ENCODE measurements around the gene SNX2. TPM values are rescaled to one million over a fixed set of nuclear protein-coding genes. Genes with fewer than 3 reads are reported as not detected.

The SNX2 gene
- total RNA-seq, 1 donor from 2014 or later: 67.3 TPM

DNA sequence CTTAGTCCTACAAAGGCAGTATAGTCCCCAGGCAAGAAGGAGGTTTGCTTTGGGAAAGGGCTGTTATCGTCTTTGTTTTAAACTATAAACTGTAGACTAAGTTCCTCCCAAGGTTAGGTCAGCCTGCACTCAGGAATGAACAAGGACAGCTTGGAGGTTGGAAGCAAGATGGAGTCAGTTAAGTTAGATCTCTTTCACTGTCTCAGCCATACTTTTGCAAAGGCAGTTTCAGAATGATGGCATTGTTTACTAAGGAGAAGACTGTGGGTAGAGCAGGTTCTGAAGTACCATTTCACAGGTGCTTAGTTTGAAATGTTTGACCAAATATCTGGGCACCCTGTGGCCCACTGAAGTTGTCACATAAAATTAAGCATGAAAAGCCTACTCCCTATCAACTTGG lies 90.0 kb downstream of the SNX2 start:
- Mint-ChIP-seq H3K27me3 (no peaks in the 10 kb centered on the region), H3K9me3 (peaks cover 6% of the 10 kb centered on the region), H3K36me3 (peaks cover 20% of the 10 kb centered on the region), H3K4me1 (ENCODE audit: unreplicated experiment) (peaks cover 4% of the 10 kb centered on the region), H3K4me3 (no peak overlapping the region), H3K27ac (no peak overlapping the region)
- DNase-seq (ENCODE audit: extremely low spot score, unreplicated experiment): no peak
- TF ChIP-seq, protein P1, sequence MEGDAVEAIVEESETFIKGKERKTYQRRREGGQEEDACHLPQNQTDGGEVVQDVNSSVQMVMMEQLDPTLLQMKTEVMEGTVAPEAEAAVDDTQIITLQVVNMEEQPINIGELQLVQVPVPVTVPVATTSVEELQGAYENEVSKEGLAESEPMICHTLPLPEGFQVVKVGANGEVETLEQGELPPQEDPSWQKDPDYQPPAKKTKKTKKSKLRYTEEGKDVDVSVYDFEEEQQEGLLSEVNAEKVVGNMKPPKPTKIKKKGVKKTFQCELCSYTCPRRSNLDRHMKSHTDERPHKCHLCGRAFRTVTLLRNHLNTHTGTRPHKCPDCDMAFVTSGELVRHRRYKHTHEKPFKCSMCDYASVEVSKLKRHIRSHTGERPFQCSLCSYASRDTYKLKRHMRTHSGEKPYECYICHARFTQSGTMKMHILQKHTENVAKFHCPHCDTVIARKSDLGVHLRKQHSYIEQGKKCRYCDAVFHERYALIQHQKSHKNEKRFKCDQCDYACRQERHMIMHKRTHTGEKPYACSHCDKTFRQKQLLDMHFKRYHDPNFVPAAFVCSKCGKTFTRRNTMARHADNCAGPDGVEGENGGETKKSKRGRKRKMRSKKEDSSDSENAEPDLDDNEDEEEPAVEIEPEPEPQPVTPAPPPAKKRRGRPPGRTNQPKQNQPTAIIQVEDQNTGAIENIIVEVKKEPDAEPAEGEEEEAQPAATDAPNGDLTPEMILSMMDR (conservative IDR thresholded peaks at IDR 0.05): no peak

- no peak overlapping the region for H3K4me3 Mint-ChIP-seq
- no peaks in the 10 kb centered on the region for H3K9me3 Mint-ChIP-seq
- peaks cover 13% of the 10 kb centered on the region for H3K4me1 Mint-ChIP-seq (ENCODE audit: unreplicated experiment)
- TF ChIP-seq, protein P1 (conservative IDR thresholded peaks at IDR 0.05): no peak
- no peaks in the 10 kb centered on the region for H3K27me3 Mint-ChIP-seq
- peaks cover 10% of the 10 kb centered on the region for H3K36me3 Mint-ChIP-seq
- DNase-seq (ENCODE audit: extremely low spot score, unreplicated experiment): no peak
- no peak overlapping the region for H3K27ac Mint-ChIP-seq
These were observed 95.5 kb downstream of the SNX2 start for GRCh38 chr5:122870219-122870856.

GRCh38 chr5:122871661-122872060 lies 96.8 kb downstream of the SNX2 start:
- Mint-ChIP-seq H3K4me1 (ENCODE audit: unreplicated experiment) (peaks cover 13% of the 10 kb centered on the region), H3K36me3 (peaks cover 13% of the 10 kb centered on the region), H3K4me3 (no peak overlapping the region), H3K27me3 (no peaks in the 10 kb centered on the region), H3K9me3 (no peaks in the 10 kb centered on the region), H3K27ac (peak overlapping the region; percentile 69)
- DNase-seq (ENCODE audit: extremely low spot score, unreplicated experiment): no peak
- TF ChIP-seq, protein P1 (conservative IDR thresholded peaks at IDR 0.05): no peak

GRCh38 chr5:122874179-122874875 lies 99.4 kb downstream of the SNX2 start:
- peaks cover 13% of the 10 kb centered on the region for H3K4me1 Mint-ChIP-seq (ENCODE audit: unreplicated experiment)

GRCh38 chr5:122877518-122877917 lies 102.6 kb downstream of the SNX2 start:
- no peak overlapping the region for H3K4me3 Mint-ChIP-seq
- peaks cover 11% of the 10 kb centered on the region for H3K4me1 Mint-ChIP-seq (ENCODE audit: unreplicated experiment)
- TF ChIP-seq, protein P1 (conservative IDR thresholded peaks at IDR 0.05): no peak
- H3K9me3 Mint-ChIP-seq: no peaks in the 10 kb centered on the region
- no peak overlapping the region for H3K27ac Mint-ChIP-seq
- H3K36me3 Mint-ChIP-seq: peaks cover 6% of the 10 kb centered on the region
- H3K27me3 Mint-ChIP-seq: no peaks in the 10 kb centered on the region
- DNase-seq (ENCODE audit: extremely low spot score, unreplicated experiment): no peak

More at GRCh38 chr5:122874179-122874875, 99.4 kb downstream of the SNX2 start:
- Mint-ChIP-seq H3K27ac (no peak overlapping the region), H3K27me3 (no peaks in the 10 kb centered on the region), H3K9me3 (no peaks in the 10 kb centered on the region), H3K36me3 (peaks cover 6% of the 10 kb centered on the region), H3K4me3 (no peak overlapping the region)
- TF ChIP-seq, protein P1 (conservative IDR thresholded peaks at IDR 0.05): no peak
- no peak for DNase-seq (ENCODE audit: extremely low spot score, unreplicated experiment)
